ENCODE data around the gene SYNDIG1.

The SYNDIG1 gene

GRCh38 chr20:24648481-24648880 is 179.1 kb downstream of the SYNDIG1 start:
- Histone ChIP-seq H3K27ac (ENCODE audit: low read depth, low read length) (no peak overlapping the region), H3K9ac (ENCODE audit: low read depth, low read length) (no peak overlapping the region), H3K27me3 (ENCODE audit: insufficient read depth, low read length) (no peaks in the 10 kb centered on the region), H3K4me3 (ENCODE audit: low read length) (no peak overlapping the region), H3K9me3 (ENCODE audit: insufficient read depth, low read depth, low read length) (no peaks in the 10 kb centered on the region), H3K36me3 (ENCODE audit: insufficient read depth, low read length) (no peaks in the 10 kb centered on the region), H3K4me1 (ENCODE audit: insufficient read depth, low read length) (no peaks in the 10 kb centered on the region)
- 88% methylated on average over 4 of the region's 4 CpGs for WGBS

GRCh38 chr20:24648919-24649318 is 179.5 kb downstream of the SYNDIG1 start:
- Histone ChIP-seq H3K27ac (ENCODE audit: low read depth, low read length) (no peak overlapping the region), H3K9me3 (ENCODE audit: insufficient read depth, low read depth, low read length) (no peaks in the 10 kb centered on the region), H3K4me3 (ENCODE audit: low read length) (no peak overlapping the region), H3K9ac (ENCODE audit: low read depth, low read length) (no peak overlapping the region), H3K27me3 (ENCODE audit: insufficient read depth, low read length) (no peaks in the 10 kb centered on the region), H3K4me1 (ENCODE audit: insufficient read depth, low read length) (no peaks in the 10 kb centered on the region), H3K36me3 (ENCODE audit: insufficient read depth, low read length) (no peaks in the 10 kb centered on the region)
- 95% methylated on average over 1 of the region's 2 CpGs for WGBS

GRCh38 chr20:24649787-24650490 is 180.5 kb downstream of the SYNDIG1 start:
- Histone ChIP-seq H3K27ac (ENCODE audit: low read depth, low read length) (no peak overlapping the region), H3K9ac (ENCODE audit: low read depth, low read length) (no peak overlapping the region), H3K9me3 (ENCODE audit: insufficient read depth, low read depth, low read length) (no peaks in the 10 kb centered on the region), H3K36me3 (ENCODE audit: insufficient read depth, low read length) (no peaks in the 10 kb centered on the region), H3K4me1 (ENCODE audit: insufficient read depth, low read length) (no peaks in the 10 kb centered on the region), H3K4me3 (ENCODE audit: low read length) (no peak overlapping the region), H3K27me3 (ENCODE audit: insufficient read depth, low read length) (no peaks in the 10 kb centered on the region)
- 88% methylated on average over 11 of the region's 11 CpGs for WGBS

- Histone ChIP-seq H3K4me3 (ENCODE audit: low read length) (no peak overlapping the region), H3K27me3 (ENCODE audit: insufficient read depth, low read length) (no peaks in the 10 kb centered on the region), H3K36me3 (ENCODE audit: insufficient read depth, low read length) (no peaks in the 10 kb centered on the region), H3K9me3 (ENCODE audit: insufficient read depth, low read depth, low read length) (no peaks in the 10 kb centered on the region), H3K4me1 (ENCODE audit: insufficient read depth, low read length) (no peaks in the 10 kb centered on the region), H3K27ac (ENCODE audit: low read depth, low read length) (no peak overlapping the region), H3K9ac (ENCODE audit: low read depth, low read length) (no peak overlapping the region)
- WGBS, result 94% methylated on average over 7 of the region's 7 CpGs
Observed at GRCh38 chr20:24651171-24651975, 181.9 kb downstream of the SYNDIG1 start.

GRCh38 chr20:24651976-24652345 is 182.5 kb downstream of the SYNDIG1 start:
- no peak overlapping the region for H3K27ac ChIP-seq (ENCODE audit: low read depth, low read length)
- H3K27me3 ChIP-seq (ENCODE audit: insufficient read depth, low read length), result no peaks in the 10 kb centered on the region
- 91% methylated on average over 4 of the region's 4 CpGs for WGBS
- no peaks in the 10 kb centered on the region for H3K36me3 ChIP-seq (ENCODE audit: insufficient read depth, low read length)
- H3K4me3 ChIP-seq (ENCODE audit: low read length), result no peak overlapping the region
- no peaks in the 10 kb centered on the region for H3K4me1 ChIP-seq (ENCODE audit: insufficient read depth, low read length)
- no peak overlapping the region for H3K9ac ChIP-seq (ENCODE audit: low read depth, low read length)
- H3K9me3 ChIP-seq (ENCODE audit: insufficient read depth, low read depth, low read length), result no peaks in the 10 kb centered on the region

- no peaks in the 10 kb centered on the region for H3K4me1 ChIP-seq (ENCODE audit: insufficient read depth, low read length)
- H3K9ac ChIP-seq (ENCODE audit: low read depth, low read length), result no peak overlapping the region
- WGBS, result 75% methylated on average over 5 of the region's 5 CpGs
- H3K27me3 ChIP-seq (ENCODE audit: insufficient read depth, low read length), result no peaks in the 10 kb centered on the region
- no peaks in the 10 kb centered on the region for H3K36me3 ChIP-seq (ENCODE audit: insufficient read depth, low read length)
- no peaks in the 10 kb centered on the region for H3K9me3 ChIP-seq (ENCODE audit: insufficient read depth, low read depth, low read length)
- no peak overlapping the region for H3K27ac ChIP-seq (ENCODE audit: low read depth, low read length)
- H3K4me3 ChIP-seq (ENCODE audit: low read length), result no peak overlapping the region
Observed at GRCh38 chr20:24653306-24653705, 183.9 kb downstream of the SYNDIG1 start.

GRCh38 chr20:24654425-24654824 is 185.0 kb downstream of the SYNDIG1 start:
- no peaks in the 10 kb centered on the region for H3K9me3 ChIP-seq (ENCODE audit: insufficient read depth, low read depth, low read length)
- H3K27me3 ChIP-seq (ENCODE audit: insufficient read depth, low read length), result no peaks in the 10 kb centered on the region
- H3K36me3 ChIP-seq (ENCODE audit: insufficient read depth, low read length), result no peaks in the 10 kb centered on the region
- H3K4me1 ChIP-seq (ENCODE audit: insufficient read depth, low read length), result no peaks in the 10 kb centered on the region
- 85% methylated on average over 1 of the region's 1 CpG for WGBS
- no peak overlapping the region for H3K27ac ChIP-seq (ENCODE audit: low read depth, low read length)
- no peak overlapping the region for H3K9ac ChIP-seq (ENCODE audit: low read depth, low read length)
- H3K4me3 ChIP-seq (ENCODE audit: low read length), result no peak overlapping the region

- Histone ChIP-seq H3K27me3 (ENCODE audit: insufficient read depth, low read length) (no peaks in the 10 kb centered on the region), H3K27ac (ENCODE audit: low read depth, low read length) (no peak overlapping the region), H3K9ac (ENCODE audit: low read depth, low read length) (no peak overlapping the region), H3K9me3 (ENCODE audit: insufficient read depth, low read depth, low read length) (no peaks in the 10 kb centered on the region), H3K36me3 (ENCODE audit: insufficient read depth, low read length) (no peaks in the 10 kb centered on the region), H3K4me3 (ENCODE audit: low read length) (no peak overlapping the region), H3K4me1 (ENCODE audit: insufficient read depth, low read length) (no peaks in the 10 kb centered on the region)
- 88% methylated on average over 12 of the region's 12 CpGs for WGBS
Observed at GRCh38 chr20:24656391-24656790, 187.0 kb downstream of the SYNDIG1 start.

GRCh38 chr20:24657196-24657595 is 187.8 kb downstream of the SYNDIG1 start:
- Histone ChIP-seq H3K36me3 (ENCODE audit: insufficient read depth, low read length) (no peaks in the 10 kb centered on the region), H3K9ac (ENCODE audit: low read depth, low read length) (no peak overlapping the region), H3K4me1 (ENCODE audit: insufficient read depth, low read length) (no peaks in the 10 kb centered on the region), H3K9me3 (ENCODE audit: insufficient read depth, low read depth, low read length) (no peaks in the 10 kb centered on the region), H3K4me3 (ENCODE audit: low read length) (no peak overlapping the region), H3K27ac (ENCODE audit: low read depth, low read length) (no peak overlapping the region), H3K27me3 (ENCODE audit: insufficient read depth, low read length) (no peaks in the 10 kb centered on the region)
- WGBS, result 95% methylated on average over 8 of the region's 8 CpGs

GRCh38 chr20:24657878-24658620 is 188.6 kb downstream of the SYNDIG1 start:
- Histone ChIP-seq H3K9me3 (ENCODE audit: insufficient read depth, low read depth, low read length) (no peaks in the 10 kb centered on the region), H3K9ac (ENCODE audit: low read depth, low read length) (no peak overlapping the region), H3K27me3 (ENCODE audit: insufficient read depth, low read length) (no peaks in the 10 kb centered on the region), H3K36me3 (ENCODE audit: insufficient read depth, low read length) (no peaks in the 10 kb centered on the region), H3K4me3 (ENCODE audit: low read length) (no peak overlapping the region), H3K4me1 (ENCODE audit: insufficient read depth, low read length) (no peaks in the 10 kb centered on the region), H3K27ac (ENCODE audit: low read depth, low read length) (no peak overlapping the region)
- WGBS, result 94% methylated on average over 27 of the region's 27 CpGs
